Uterus (tissue), 4 donors: ENCODE data around the gene PCDHGA9. TPM values are rescaled to one million over a fixed set of nuclear protein-coding genes. Genes with fewer than 3 reads are reported as not detected.

Source experiments
- DNase-seq, 2 donors: peaks; one replicate each; pipeline ENCODE4 v3.0.0-alpha.2; 2019 to 2020
- H3K27ac ChIP-seq, 2 donors: fragments of 200-600 bp; sonication (generic); 1 replicate in 1 of 2; 2 replicates in 1 of 2; pipeline ENCODE4 v1.5.1; 2016 to 2018
- H3K27me3 ChIP-seq, 2 donors: fragments of 200-600 bp; sonication (generic); one replicate each; pipeline ENCODE4 v1.5.1; 2018 to 2019; ENCODE audit warnings: control low read depth in 1 of 2
- H3K36me3 ChIP-seq, 2 donors: fragments of 200-600 bp; sonication (generic); one replicate each; pipeline ENCODE4 v1.5.1; 2019; ENCODE audit warnings: control low read depth in 1 of 2
- H3K4me1 ChIP-seq, 2 donors: fragments of 200-600 bp; sonication (generic); one replicate each; pipeline ENCODE4 v1.5.1; 2018 to 2019; ENCODE audit warnings: control low read depth in 1 of 2
- H3K4me3 ChIP-seq, 2 donors: fragments of 200-600 bp; sonication (generic); 1 replicate in 1 of 2; 2 replicates in 1 of 2; pipeline ENCODE4 v1.5.1; 2018 to 2019; ENCODE audit warnings: mild to moderate bottlenecking in 1 of 2
- H3K9me3 ChIP-seq, 2 donors: fragments of 200-600 bp; sonication (generic); one replicate each; pipeline ENCODE4 v1.5.1; 2019; ENCODE audit warnings: control low read depth in 1 of 2
- CTCF ChIP-seq, 4 experiments: fragments of 200-600 bp in 2 of 4; fragments of 450-650 bp in 2 of 4; sonication (generic) in 2 of 4; IDR thresholded peaks; one replicate each; pipeline ENCODE4 v1.5.1; 2016 to 2019; ENCODE audit warnings: antibody characterized with exemption in 4 of 4, mild to moderate bottlenecking in 2 of 4, moderate library complexity in 1 of 4
- POLR2A ChIP-seq, 2 donors: fragments of 450-650 bp; IDR thresholded peaks; one replicate each; pipeline ENCODE4 v1.6.1; 2016; ENCODE audit warnings: antibody characterized with exemption in 2 of 2, mild to moderate bottlenecking in 1 of 2, moderate library complexity in 1 of 2
- intact Hi-C: fragments of 100-400 bp; cut with DNase I; formaldehyde crosslinking; loops from one replicate; pipeline ENCODE4 v1.15.1; 2023; ENCODE audit warnings: low total_unique reads
- total RNA-seq, 4 donors: library from RNA; depleted of rRNA in 3 of 4; stranded (reverse); fragments of >200 nt in 3 of 4; gene quantifications; one replicate each; pipeline versions ENCODE4 v1.1.0 to v1.2.4, GENCODE V29; 2014 to 2023
- donor health status: DM: yes; HTN: yes; CAD: no.

Gene PCDHGA9
- total RNA-seq, 4 donors from 2014 or later: 11.8 to 18.7 (median 16.7) TPM

- intact Hi-C loops: no loop called here
- no peak for DNase-seq
Observed at GRCh38 chr5:141437221-141437620, 34.6 kb downstream of the PCDHGA9 start.

GRCh38 chr5:141439411-141440141, 37.0 kb downstream of the PCDHGA9 start:
- H3K4me1 ChIP-seq: no peaks in the 10 kb centered on the region
- no peak overlapping the region for H3K4me3 ChIP-seq
- H3K9me3 ChIP-seq: peaks cover 0 to 55% of the 10 kb centered on the region in 2 donors
- H3K27me3 ChIP-seq: no peaks in the 10 kb centered on the region
- intact Hi-C loops: no loop called here
- no peak for TF ChIP-seq POLR2A (IDR thresholded peaks at IDR 0.05)
- no peak for TF ChIP-seq CTCF (IDR thresholded peaks at IDR 0.05)
- H3K27ac ChIP-seq: no peak overlapping the region
- H3K36me3 ChIP-seq: no peaks in the 10 kb centered on the region
- DNase-seq: no peak

More at GRCh38 chr5:141437221-141437620, 34.6 kb downstream of the PCDHGA9 start:
- Histone ChIP-seq H3K4me3 (no peak overlapping the region), H3K27me3 (no peaks in the 10 kb centered on the region), H3K36me3 (no peaks in the 10 kb centered on the region), H3K27ac (no peak overlapping the region), H3K9me3 (peaks cover 0 to 74% of the 10 kb centered on the region in 2 donors), H3K4me1 (no peaks in the 10 kb centered on the region)
- TF ChIP-seq POLR2A (IDR thresholded peaks at IDR 0.05) (no peak), CTCF (IDR thresholded peaks at IDR 0.05) (no peak)

- no peak overlapping the region for H3K4me3 ChIP-seq
- no peaks in the 10 kb centered on the region for H3K4me1 ChIP-seq
- intact Hi-C loops: no loop called here
- H3K36me3 ChIP-seq: no peaks in the 10 kb centered on the region
- no peak for TF ChIP-seq POLR2A (IDR thresholded peaks at IDR 0.05)
- TF ChIP-seq CTCF (IDR thresholded peaks at IDR 0.05): no peak
- H3K27ac ChIP-seq: no peak overlapping the region
- H3K27me3 ChIP-seq: no peaks in the 10 kb centered on the region
- DNase-seq: no peak
- H3K9me3 ChIP-seq: peaks cover 0 to 56% of the 10 kb centered on the region in 2 donors
Observed at GRCh38 chr5:141440341-141440740, 37.8 kb downstream of the PCDHGA9 start.

GRCh38 chr5:141441571-141442170, 39.1 kb downstream of the PCDHGA9 start:
- Histone ChIP-seq H3K9me3 (peaks cover 0 to 46% of the 10 kb centered on the region in 2 donors), H3K4me3 (no peak overlapping the region), H3K36me3 (no peaks in the 10 kb centered on the region), H3K4me1 (no peaks in the 10 kb centered on the region), H3K27me3 (no peaks in the 10 kb centered on the region), H3K27ac (no peak overlapping the region)
- no peak for DNase-seq
- intact Hi-C loops: no loop called here
- TF ChIP-seq CTCF (IDR thresholded peaks at IDR 0.05) (no peak), POLR2A (IDR thresholded peaks at IDR 0.05) (no peak)

Other genes with a start within 250 kb of the PCDHGA9 start
- 1 to 10 TPM in 3 of 4 donors, under 1 TPM in 1; 0.51 to 8.0 (median 5.7) TPM for gene PCDHB7, start 230.1 kb upstream of the PCDHGA9 start, total RNA-seq
- 1 to 10 TPM in 2 of 4 donors, under 1 TPM in 2; under 0.01 to 5.4 (median 2.1) TPM for gene PCDHB8, start 225.0 kb upstream of the PCDHGA9 start, total RNA-seq
- gene PCDHB16, start 220.4 kb upstream of the PCDHGA9 start, total RNA-seq: 10 to 100 TPM in 1 of 4 donors, 1 to 10 TPM in 3; 3.8 to 10.2 (median 5.0) TPM
- gene PCDHB9, start 215.6 kb upstream of the PCDHGA9 start, total RNA-seq: 1 to 10 TPM; 1.8 to 5.5 (median 4.8) TPM
- 1 to 10 TPM; 2.6 to 8.3 (median 4.7) TPM for gene PCDHB10, start 210.4 kb upstream of the PCDHGA9 start, total RNA-seq
- 1 to 10 TPM; 2.4 to 9.8 (median 6.9) TPM for gene PCDHB11, start 203.2 kb upstream of the PCDHGA9 start, total RNA-seq
- 10 to 100 TPM in 1 of 4 donors, 1 to 10 TPM in 2, under 1 TPM in 1; 0.88 to 20.5 (median 9.1) TPM for gene PCDHB12, start 194.1 kb upstream of the PCDHGA9 start, total RNA-seq
- gene PCDHB13, start 188.9 kb upstream of the PCDHGA9 start, total RNA-seq: 10 to 100 TPM in 1 of 4 donors, 1 to 10 TPM in 3; 6.2 to 26.1 (median 8.5) TPM
- 10 to 100 TPM in 2 of 4 donors, 1 to 10 TPM in 2; 3.6 to 14.7 (median 9.3) TPM for gene PCDHB14, start 179.4 kb upstream of the PCDHGA9 start, total RNA-seq
- gene PCDHB15, start 157.4 kb upstream of the PCDHGA9 start, total RNA-seq: 10 to 100 TPM in 3 of 4 donors, 1 to 10 TPM in 1; 5.0 to 17.8 (median 12.1) TPM
- gene SLC25A2, start 98.7 kb upstream of the PCDHGA9 start, total RNA-seq: 1 to 10 TPM in 2 of 4 donors, under 1 TPM in 1, not detected in 1; 0.28 to 2.4 (median 2.3) TPM
- 100 to 1,000 TPM in 2 of 4 donors, 10 to 100 TPM in 2; 76.1 to 121 (median 98.0) TPM for gene TAF7, start 82.0 kb upstream of the PCDHGA9 start, total RNA-seq
- 1 to 10 TPM in 2 of 4 donors, under 1 TPM in 2; under 0.01 to 3.3 (median 1.5) TPM for gene PCDHGA1, start 72.3 kb upstream of the PCDHGA9 start, total RNA-seq
- gene PCDHGA2, start 64.0 kb upstream of the PCDHGA9 start, total RNA-seq: 10 to 100 TPM in 2 of 4 donors, 1 to 10 TPM in 2; 3.2 to 11.6 (median 9.3) TPM
- gene PCDHGA3, start 58.9 kb upstream of the PCDHGA9 start, total RNA-seq: 1 to 10 TPM in 3 of 4 donors, under 1 TPM in 1; 0.51 to 8.2 (median 5.6) TPM
- gene PCDHGB1, start 52.7 kb upstream of the PCDHGA9 start, total RNA-seq: 1 to 10 TPM in 3 of 4 donors, not detected in 1; 4.4 to 7.4 (median 6.9) TPM
- 10 to 100 TPM in 1 of 4 donors, 1 to 10 TPM in 2, under 1 TPM in 1; 0.59 to 16.1 (median 8.7) TPM for gene PCDHGA4, start 47.8 kb upstream of the PCDHGA9 start, total RNA-seq
- 10 to 100 TPM in 2 of 4 donors, 1 to 10 TPM in 1, under 1 TPM in 1; 0.59 to 17.9 (median 8.7) TPM for gene PCDHGB2, start 42.8 kb upstream of the PCDHGA9 start, total RNA-seq
- 10 to 100 TPM in 3 of 4 donors, 1 to 10 TPM in 1; 1.8 to 11.5 (median 11.2) TPM for gene PCDHGA5, start 38.6 kb upstream of the PCDHGA9 start, total RNA-seq
- gene PCDHGB3, start 32.5 kb upstream of the PCDHGA9 start, total RNA-seq: 10 to 100 TPM in 2 of 4 donors, 1 to 10 TPM in 1, under 1 TPM in 1; 0.59 to 14.1 (median 8.1) TPM
- gene PCDHGA6, start 28.9 kb upstream of the PCDHGA9 start, total RNA-seq: 10 to 100 TPM in 3 of 4 donors, 1 to 10 TPM in 1; 4.4 to 16.6 (median 14.3) TPM
- 10 to 100 TPM in 3 of 4 donors, 1 to 10 TPM in 1; 10.0 to 14.1 (median 11.8) TPM for gene PCDHGA7, start 20.0 kb upstream of the PCDHGA9 start, total RNA-seq
- gene PCDHGB4, start 15.1 kb upstream of the PCDHGA9 start, total RNA-seq: 10 to 100 TPM in 3 of 4 donors, 1 to 10 TPM in 1; 8.2 to 17.1 (median 14.9) TPM
- 1 to 10 TPM in 3 of 4 donors, under 1 TPM in 1; 0.59 to 9.0 (median 5.1) TPM for gene PCDHGA8, start 10.1 kb upstream of the PCDHGA9 start, total RNA-seq
- gene PCDHGB5, start 4.8 kb upstream of the PCDHGA9 start, total RNA-seq: 10 to 100 TPM in 3 of 4 donors, 1 to 10 TPM in 1; 10.0 to 33.6 (median 20.6) TPM
- gene PCDHGB6, start 5.2 kb downstream of the PCDHGA9 start, total RNA-seq: 10 to 100 TPM in 2 of 4 donors, 1 to 10 TPM in 2; 3.1 to 21.1 (median 11.5) TPM
- gene PCDHGA10, start 10.2 kb downstream of the PCDHGA9 start, total RNA-seq: 10 to 100 TPM in 1 of 4 donors, 1 to 10 TPM in 3; 2.4 to 11.2 (median 6.6) TPM
- 10 to 100 TPM in 3 of 4 donors, 1 to 10 TPM in 1; 7.1 to 27.6 (median 18.1) TPM for gene PCDHGB7, start 14.9 kb downstream of the PCDHGA9 start, total RNA-seq
- 10 to 100 TPM in 3 of 4 donors, 1 to 10 TPM in 1; 9.4 to 13.2 (median 12.0) TPM for gene PCDHGA11, start 18.3 kb downstream of the PCDHGA9 start, total RNA-seq
- 10 to 100 TPM in 3 of 4 donors, 1 to 10 TPM in 1; 2.9 to 22.0 (median 14.5) TPM for gene PCDHGA12, start 27.7 kb downstream of the PCDHGA9 start, total RNA-seq
- gene PCDHGC3, start 73.2 kb downstream of the PCDHGA9 start, total RNA-seq: 100 to 1,000 TPM in 3 of 4 donors, 10 to 100 TPM in 1; 25.9 to 146 (median 123) TPM
- gene PCDHGC4, start 82.3 kb downstream of the PCDHGA9 start, total RNA-seq: 1 to 10 TPM; 2.9 to 8.0 (median 6.7) TPM
- 1 to 10 TPM in 3 of 4 donors, under 1 TPM in 1; under 0.01 to 7.5 (median 3.4) TPM for gene PCDHGC5, start 86.3 kb downstream of the PCDHGA9 start, total RNA-seq
- gene DIAPH1, start 216.2 kb downstream of the PCDHGA9 start, total RNA-seq: 10 to 100 TPM; 27.7 to 69.4 (median 30.2) TPM
- 10 to 100 TPM; 24.8 to 68.0 (median 46.0) TPM for gene HDAC3, start 234.1 kb downstream of the PCDHGA9 start, total RNA-seq
- gene RELL2, start 234.2 kb downstream of the PCDHGA9 start, total RNA-seq: 1 to 10 TPM in 1 of 4 donors, under 1 TPM in 1, not detected in 2; 0.35 to 1.7 TPM
- 10 to 100 TPM in 2 of 4 donors, 1 to 10 TPM in 2; 2.4 to 27.2 (median 11.3) TPM for gene FCHSD1, start 248.6 kb downstream of the PCDHGA9 start, total RNA-seq